DND-41 (cell line): ENCODE measurements around the gene CCSAP.

Source experiments
- ATAC-seq: fragments of 200-7000 bp; cut with Tn5 transposase; 3 replicates; pipeline ENCODE4 v1.9.1; 2021; ENCODE audit warnings: low read depth; ENCODE audit not compliant: insufficient read depth
- DNase-seq: peaks from one replicate; pipeline ENCODE4 v3.0.0-alpha.2; 2020
- H2AFZ ChIP-seq: 2 replicates; pipeline ENCODE4 v1.6.0; 2012; ENCODE audit warnings: low read depth, low read length
- H3K27ac ChIP-seq: 2 replicates; pipeline ENCODE4 v1.5.1; 2012; ENCODE audit warnings: low read length, inconsistent platforms
- H3K27me3 ChIP-seq: fragments of 200-600 bp; sonication (generic); 2 replicates; pipeline ENCODE4 v1.6.0; 2012; ENCODE audit warnings: low read length, mild to moderate bottlenecking, inconsistent platforms; ENCODE audit not compliant: insufficient read depth, poor library complexity
- H3K36me3 ChIP-seq: 2 replicates; pipeline ENCODE4 v1.5.1; 2012; ENCODE audit warnings: low read length, inconsistent platforms; ENCODE audit not compliant: insufficient read depth
- H3K4me1 ChIP-seq: 2 replicates; pipeline ENCODE4 v1.5.1; 2012; ENCODE audit warnings: mild to moderate bottlenecking, low read length; ENCODE audit not compliant: insufficient read depth
- H3K4me2 ChIP-seq: 2 replicates; pipeline ENCODE4 v1.6.0; 2012; ENCODE audit warnings: mild to moderate bottlenecking, moderate library complexity, low read length, inconsistent platforms; ENCODE audit not compliant: insufficient read depth
- H3K4me3 ChIP-seq, 2 experiments: fragments of 200-600 bp in 1 of 2; shearing (Covaris generic) in 1 of 2; 2 replicates each; pipeline ENCODE4 v1.5.1; 2012 to 2016; ENCODE audit warnings: inconsistent platforms in 2 of 2, low read length in 2 of 2, mild to moderate bottlenecking in 2 of 2, low read depth in 1 of 2, moderate library complexity in 1 of 2
- H3K79me2 ChIP-seq: 2 replicates; pipeline ENCODE4 v1.6.0; 2012; ENCODE audit warnings: low read length, inconsistent platforms; ENCODE audit not compliant: insufficient read depth
- H3K9ac ChIP-seq: 2 replicates; pipeline ENCODE4 v1.6.0; 2012; ENCODE audit warnings: low read depth, mild to moderate bottlenecking, inconsistent platforms, low read length, moderate library complexity
- H3K9me3 ChIP-seq: 2 replicates; pipeline ENCODE4 v1.5.1; 2012; ENCODE audit warnings: low read length, moderate library complexity, mild to moderate bottlenecking, inconsistent platforms; ENCODE audit not compliant: insufficient read depth, severe bottlenecking
- H4K20me1 ChIP-seq: 2 replicates; pipeline ENCODE4 v1.6.0; 2012; ENCODE audit warnings: low read length; ENCODE audit not compliant: insufficient read depth
- CTCF ChIP-seq: IDR thresholded peaks from 2 replicates; pipeline ENCODE4 v1.5.1; 2012; ENCODE audit warnings: borderline replicate concordance, low read length, moderate library complexity, mild to moderate bottlenecking; ENCODE audit not compliant: poor library complexity, severe bottlenecking; ENCODE audit errors: extremely low read depth
- EZH2 ChIP-seq: IDR thresholded peaks from 3 replicates; pipeline ENCODE4 v1.6.1; 2012; ENCODE audit warnings: borderline replicate concordance, low read depth, mild to moderate bottlenecking, moderate library complexity, low read length, inconsistent platforms; ENCODE audit not compliant: severe bottlenecking

Gene CCSAP

GRCh38 chr1:229385853-229386456 is 43.1 kb upstream of the CCSAP start:
- H3K9ac ChIP-seq: no peak overlapping the region
- H3K4me2 ChIP-seq: no peak overlapping the region
- no peaks in the 10 kb centered on the region for H3K9me3 ChIP-seq
- H3K79me2 ChIP-seq: no peaks in the 10 kb centered on the region
- TF ChIP-seq EZH2 (no peak), CTCF (no peak)
- no peaks in the 10 kb centered on the region for H3K36me3 ChIP-seq
- no peaks in the 10 kb centered on the region for H4K20me1 ChIP-seq
- DNase-seq (no peak), ATAC-seq (no peak)
- no peaks in the 10 kb centered on the region for H3K4me1 ChIP-seq
- peaks cover 5% of the 10 kb centered on the region for H3K27me3 ChIP-seq
- H3K27ac ChIP-seq: no peak overlapping the region
- H3K4me3 ChIP-seq: no peak overlapping the region
- no peak overlapping the region for H2AFZ ChIP-seq

GRCh38 chr1:229384822-229385221 is 42.0 kb upstream of the CCSAP start:
- Histone ChIP-seq H3K4me2 (no peak overlapping the region), H3K9me3 (no peaks in the 10 kb centered on the region), H3K9ac (no peak overlapping the region), H3K27me3 (peaks cover 8% of the 10 kb centered on the region), H3K79me2 (no peaks in the 10 kb centered on the region), H3K27ac (no peak overlapping the region), H3K4me3 (no peak overlapping the region), H2AFZ (no peak overlapping the region), H3K36me3 (no peaks in the 10 kb centered on the region), H4K20me1 (no peaks in the 10 kb centered on the region), H3K4me1 (no peaks in the 10 kb centered on the region)
- DNase-seq: no peak
- TF ChIP-seq CTCF (no peak), EZH2 (no peak)
- no peak for ATAC-seq

- Histone ChIP-seq H3K4me2 (no peak overlapping the region), H3K4me3 (no peak overlapping the region), H3K4me1 (no peaks in the 10 kb centered on the region), H3K9me3 (no peaks in the 10 kb centered on the region), H3K9ac (no peak overlapping the region), H2AFZ (no peak overlapping the region), H3K36me3 (no peaks in the 10 kb centered on the region), H3K27me3 (peaks cover 8% of the 10 kb centered on the region), H3K27ac (no peak overlapping the region), H3K79me2 (no peaks in the 10 kb centered on the region), H4K20me1 (no peaks in the 10 kb centered on the region)
- no peak for TF ChIP-seq CTCF
- TF ChIP-seq EZH2: no peak
- ATAC-seq (no peak), DNase-seq (no peak)
These were observed 41.1 kb upstream of the CCSAP start for GRCh38 chr1:229383961-229384360.

GRCh38 chr1:229383188-229383587 is 40.3 kb upstream of the CCSAP start:
- no peak overlapping the region for H3K4me3 ChIP-seq
- H3K36me3 ChIP-seq: no peaks in the 10 kb centered on the region
- no peaks in the 10 kb centered on the region for H3K9me3 ChIP-seq
- no peak overlapping the region for H3K9ac ChIP-seq
- H3K4me2 ChIP-seq: no peak overlapping the region
- H3K27ac ChIP-seq: no peak overlapping the region
- H4K20me1 ChIP-seq: no peaks in the 10 kb centered on the region
- ATAC-seq (no peak), DNase-seq (no peak)
- no peak overlapping the region for H2AFZ ChIP-seq
- H3K4me1 ChIP-seq: no peaks in the 10 kb centered on the region
- TF ChIP-seq EZH2 (no peak), CTCF (no peak)
- H3K27me3 ChIP-seq: peaks cover 8% of the 10 kb centered on the region
- H3K79me2 ChIP-seq: no peaks in the 10 kb centered on the region
